WTC11 (cell line): ENCODE results near the gene HHAT.

Source experiments
- CTCF ChIP-seq: fragments of 200-600 bp; IDR thresholded peaks from 2 replicates; pipeline ENCODE4 v1.8.0; 2022; ENCODE audit warnings: antibody characterized with exemption
- JUN ChIP-seq: sonication (generic); formaldehyde crosslinking; IDR thresholded peaks from 2 replicates; pipeline ENCODE4 v1.8.0; 2023; ENCODE audit warnings: mild to moderate bottlenecking, missing genetic modification reagents
- NFE2L1 ChIP-seq: sonication (generic); formaldehyde crosslinking; IDR thresholded peaks from 2 replicates; pipeline ENCODE4 v1.8.1; 2023; ENCODE audit warnings: missing genetic modification reagents
- NR1H2 ChIP-seq: sonication (generic); formaldehyde crosslinking; IDR thresholded peaks from 2 replicates; pipeline ENCODE4 v1.9.0; 2021; ENCODE audit warnings: mild to moderate bottlenecking, moderate library complexity, missing genetic modification reagents
- SP1 ChIP-seq: sonication (generic); formaldehyde crosslinking; conservative IDR thresholded peaks from 2 replicates; pipeline ENCODE4 v1.8.1; 2022; ENCODE audit warnings: missing genetic modification reagents
- ZBTB21 ChIP-seq: sonication (generic); formaldehyde crosslinking; IDR thresholded peaks from 2 replicates; pipeline ENCODE4 v1.8.1; 2023; ENCODE audit warnings: mild to moderate bottlenecking, missing genetic modification reagents, borderline replicate concordance
- TF ChIP-seq, protein P1 (sequence below): fragments of 250-450 bp; sonication (Bioruptor Pico); IDR thresholded peaks from 2 replicates; pipeline ENCODE4 v1.8.0; 2021; ENCODE audit warnings: mild to moderate bottlenecking
- TF ChIP-seq, protein P2 (sequence below): fragments of 250-450 bp; sonication (Bioruptor Pico); IDR thresholded peaks from 2 replicates; pipeline ENCODE4 v2.1.2; 2022; ENCODE audit warnings: mild to moderate bottlenecking, moderate library complexity
- TF ChIP-seq, protein P3 (sequence below): sonication (generic); formaldehyde crosslinking; IDR thresholded peaks from 2 replicates; pipeline ENCODE4 v1.8.1; 2022; ENCODE audit warnings: mild to moderate bottlenecking, moderate library complexity, missing genetic modification reagents

DNA sequence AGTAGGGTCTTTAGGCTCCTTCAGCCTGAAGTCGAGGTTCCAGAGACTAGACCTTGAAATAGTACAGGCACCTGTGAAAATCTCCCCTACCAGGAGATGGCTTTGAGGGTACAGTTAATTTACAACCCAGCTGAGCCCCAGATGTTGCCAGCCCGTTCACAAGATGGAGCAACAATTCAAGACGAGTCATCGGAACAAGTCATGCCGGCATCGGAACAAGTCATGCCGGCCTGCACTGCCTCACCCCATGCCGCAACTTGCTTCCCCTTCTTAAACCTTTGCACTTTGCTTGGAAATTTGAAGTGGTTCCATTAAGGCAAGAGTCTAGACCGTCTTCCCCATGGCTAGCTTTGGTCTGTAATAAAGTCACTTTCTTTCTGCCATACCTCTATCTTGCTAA, 16.0 kb downstream of the HHAT start:
- TF ChIP-seq CTCF (no peak), NR1H2 (CRISPR knock-in tag) (no peak), SP1 (CRISPR knock-in tag) (no peak), JUN (CRISPR knock-in tag) (no peak), NFE2L1 (CRISPR knock-in tag) (no peak), ZBTB21 (CRISPR knock-in tag) (no peak)
- TF ChIP-seq, protein P1, sequence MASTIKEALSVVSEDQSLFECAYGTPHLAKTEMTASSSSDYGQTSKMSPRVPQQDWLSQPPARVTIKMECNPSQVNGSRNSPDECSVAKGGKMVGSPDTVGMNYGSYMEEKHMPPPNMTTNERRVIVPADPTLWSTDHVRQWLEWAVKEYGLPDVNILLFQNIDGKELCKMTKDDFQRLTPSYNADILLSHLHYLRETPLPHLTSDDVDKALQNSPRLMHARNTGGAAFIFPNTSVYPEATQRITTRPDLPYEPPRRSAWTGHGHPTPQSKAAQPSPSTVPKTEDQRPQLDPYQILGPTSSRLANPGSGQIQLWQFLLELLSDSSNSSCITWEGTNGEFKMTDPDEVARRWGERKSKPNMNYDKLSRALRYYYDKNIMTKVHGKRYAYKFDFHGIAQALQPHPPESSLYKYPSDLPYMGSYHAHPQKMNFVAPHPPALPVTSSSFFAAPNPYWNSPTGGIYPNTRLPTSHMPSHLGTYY (CRISPR knock-in tag): no peak
- TF ChIP-seq, protein P2, sequence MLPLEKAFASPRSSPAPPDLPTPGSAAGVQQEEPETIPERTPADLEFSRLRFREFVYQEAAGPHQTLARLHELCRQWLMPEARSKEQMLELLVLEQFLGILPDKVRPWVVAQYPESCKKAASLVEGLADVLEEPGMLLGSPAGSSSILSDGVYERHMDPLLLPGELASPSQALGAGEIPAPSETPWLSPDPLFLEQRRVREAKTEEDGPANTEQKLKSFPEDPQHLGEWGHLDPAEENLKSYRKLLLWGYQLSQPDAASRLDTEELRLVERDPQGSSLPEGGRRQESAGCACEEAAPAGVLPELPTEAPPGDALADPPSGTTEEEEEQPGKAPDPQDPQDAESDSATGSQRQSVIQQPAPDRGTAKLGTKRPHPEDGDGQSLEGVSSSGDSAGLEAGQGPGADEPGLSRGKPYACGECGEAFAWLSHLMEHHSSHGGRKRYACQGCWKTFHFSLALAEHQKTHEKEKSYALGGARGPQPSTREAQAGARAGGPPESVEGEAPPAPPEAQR (CRISPR knock-in tag): no peak
- TF ChIP-seq, protein P3, sequence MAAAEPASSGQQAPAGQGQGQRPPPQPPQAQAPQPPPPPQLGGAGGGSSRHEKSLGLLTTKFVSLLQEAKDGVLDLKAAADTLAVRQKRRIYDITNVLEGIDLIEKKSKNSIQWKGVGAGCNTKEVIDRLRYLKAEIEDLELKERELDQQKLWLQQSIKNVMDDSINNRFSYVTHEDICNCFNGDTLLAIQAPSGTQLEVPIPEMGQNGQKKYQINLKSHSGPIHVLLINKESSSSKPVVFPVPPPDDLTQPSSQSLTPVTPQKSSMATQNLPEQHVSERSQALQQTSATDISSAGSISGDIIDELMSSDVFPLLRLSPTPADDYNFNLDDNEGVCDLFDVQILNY (CRISPR knock-in tag): no peak
